Right lobe of liver (tissue), 4 donors: ENCODE measurements around the gene MBOAT1.

ENCODE experiments used
- CTCF ChIP-seq, 4 donors: fragments of 200-600 bp in 3 of 4; fragments of 450-650 bp in 1 of 4; IDR thresholded peaks; one replicate each; pipeline versions ENCODE4 v1.5.1 to v1.8.0; 2016 to 2022; ENCODE audit warnings: antibody characterized with exemption in 4 of 4, mild to moderate bottlenecking in 2 of 4
- POLR2A ChIP-seq: fragments of 450-650 bp; IDR thresholded peaks from one replicate; pipeline ENCODE4 v1.6.1; 2017; ENCODE audit warnings: antibody characterized with exemption, mild to moderate bottlenecking
- donor health status: DM: no; HTN: no; CAD: no.
- donor health status: DM: no; HTN: no; CAD: no.
- donor health status: DM: no; HTN: yes; CAD: no.

- no peak for TF ChIP-seq CTCF (IDR thresholded peaks at IDR 0.05)
- TF ChIP-seq POLR2A: no peak
These were observed 95.5 kb downstream of the MBOAT1 start for GRCh38 chr6:20116792-20117191.
